K562 (cell line): ENCODE results near the gene PITX2. TPM values are rescaled to one million over a fixed set of nuclear protein-coding genes. Genes with fewer than 3 reads are reported as not detected.

Experiments
- ATAC-seq: fragments of 200-7000 bp; cut with Tn5 transposase; 3 replicates; pipeline ENCODE4 v1.9.1; 2020; ENCODE audit warnings: moderate library complexity
- BruUV-seq: library from RNA; stranded (reverse); fragments of 400-500 nt; replicated peaks from 2 replicates; lab custom pipeline; 2021; lab: Mats Ljungman, UMichigan
- CTCF ChIA-PET: fragments of 300-600 bp; formaldehyde crosslinking; extraction: SDS; loops from one replicate; lab custom pipeline; 2021; ENCODE audit warnings: low intra/inter-chr PET ratio; lab: Yijun Ruan, JAX
- POLR2A ChIA-PET: fragments of 300-600, 350-650 bp; sonication (Branson Sonifier 250); formaldehyde crosslinking; extraction: SDS; loops from one replicate; lab custom pipeline; 2021; ENCODE audit warnings: antibody characterized with exemption, inconsistent platforms; lab: Yijun Ruan, JAX
- DNase-seq, 4 experiments: peaks; one replicate each; pipeline versions ENCODE4 v3.0.0 to v3.0.0-alpha.2; 2011 to 2018; ENCODE audit warnings: low spot score in 3 of 4, mixed read lengths in 3 of 4; ENCODE audit errors: extremely low read depth in 1 of 4
- FAIRE-seq: peaks from 2 replicates; lab custom pipeline; 2011; peaks lifted over from hg19 to GRCh38; lab: Jason Lieb, UNC
- H2AFZ ChIP-seq: 2 replicates; pipeline ENCODE4 v1.6.0; 2011; ENCODE audit warnings: low read depth, low read length, control low read depth, inconsistent platforms
- H3K27ac ChIP-seq: fragments of 200-600 bp; 3 replicates; pipeline ENCODE4 v1.8.0; 2011; ENCODE audit warnings: low read depth, mild to moderate bottlenecking, control low read depth, inconsistent platforms, low read length, moderate library complexity, mixed read lengths; ENCODE audit errors: extremely low read depth
- H3K27me3 ChIP-seq, 2 experiments: fragments of 300-600 bp in 1 of 2; 2 replicates in 1 of 2; 3 replicates in 1 of 2; pipeline versions ENCODE4 v1.6.0 to v1.8.0; 2011; ENCODE audit warnings: inconsistent platforms in 2 of 2, low read length in 2 of 2, mild to moderate bottlenecking in 1 of 2, mixed read lengths in 1 of 2, moderate library complexity in 1 of 2; ENCODE audit not compliant: control insufficient read depth in 2 of 2, insufficient read depth in 2 of 2
- H3K36me3 ChIP-seq: fragments of 300-600 bp; 3 replicates; pipeline ENCODE4 v1.8.0; 2011; ENCODE audit warnings: mild to moderate bottlenecking, low read length, inconsistent platforms; ENCODE audit not compliant: control insufficient read depth, insufficient read depth
- H3K4me1 ChIP-seq, 2 experiments: fragments of 200-600 bp in 1 of 2; replicated peaks in 1 of 2; 2 replicates in 1 of 2; 3 replicates in 1 of 2; pipeline versions ENCODE4 v1.5.1 to v1.8.0; 2011; ENCODE audit warnings: inconsistent platforms in 2 of 2, low read length in 2 of 2, mild to moderate bottlenecking in 1 of 2, mixed read lengths in 1 of 2, moderate library complexity in 1 of 2; ENCODE audit not compliant: control insufficient read depth in 2 of 2, insufficient read depth in 2 of 2
- H3K4me2 ChIP-seq: 2 replicates; pipeline ENCODE4 v1.6.1; 2011; ENCODE audit warnings: low read length, control low read depth, inconsistent platforms, mixed read lengths; ENCODE audit not compliant: insufficient read depth
- H3K4me3 ChIP-seq: fragments of 200-600 bp; sonication (generic), shearing (Covaris generic); 2 replicates; pipeline ENCODE4 v1.5.1; 2016; ENCODE audit warnings: control low read depth, inconsistent platforms
- H3K79me2 ChIP-seq: fragments of 200-600 bp; 3 replicates; pipeline ENCODE4 v1.8.0; 2011; ENCODE audit warnings: low read length, inconsistent platforms; ENCODE audit not compliant: control insufficient read depth, insufficient read depth
- H3K9ac ChIP-seq, 2 experiments: 2 replicates each; pipeline versions ENCODE4 v1.6.0 to v1.6.1; 2011; ENCODE audit warnings: low read depth in 2 of 2, low read length in 2 of 2, control low read depth in 1 of 2, inconsistent platforms in 1 of 2, mild to moderate bottlenecking in 1 of 2, mixed read lengths in 1 of 2; ENCODE audit not compliant: insufficient read depth in 1 of 2
- H3K9me1 ChIP-seq: one replicate; pipeline ENCODE4 v1.6.0; 2011; ENCODE audit warnings: inconsistent platforms, mild to moderate bottlenecking, low read length, moderate library complexity; ENCODE audit not compliant: control insufficient read depth, insufficient read depth
- H3K9me3 ChIP-seq: replicated peaks from 2 replicates; pipeline ENCODE4 v1.5.1; 2011; ENCODE audit warnings: low read depth, low read length, inconsistent platforms; ENCODE audit not compliant: control insufficient read depth, insufficient read depth
- H4K20me1 ChIP-seq: replicated peaks from 2 replicates; pipeline ENCODE4 v1.6.1; 2011; ENCODE audit warnings: low read length, inconsistent platforms, mixed read lengths; ENCODE audit not compliant: control insufficient read depth, insufficient read depth
- CREB5 ChIP-seq: fragments of 250-450 bp; sonication (Bioruptor Pico); IDR thresholded peaks from 2 replicates; pipeline ENCODE4 v1.5.0; 2020; ENCODE audit warnings: mild to moderate bottlenecking
- E2F6 ChIP-seq, 2 experiments: IDR thresholded peaks; 2 replicates each; pipeline ENCODE4 v1.6.1; 2011; ENCODE audit warnings: borderline replicate concordance in 1 of 2, control low read depth in 1 of 2, low read depth in 1 of 2, low read length in 1 of 2, mild to moderate bottlenecking in 1 of 2, mixed read lengths in 1 of 2, moderate library complexity in 1 of 2; ENCODE audit not compliant: insufficient read depth in 1 of 2, insufficient read length in 1 of 2, poor library complexity in 1 of 2, severe bottlenecking in 1 of 2; ENCODE audit errors: extremely low read depth in 1 of 2
- MCM2 ChIP-seq: fragments of 450-650 bp; IDR thresholded peaks from 2 replicates; pipeline ENCODE4 v1.6.1; 2017; ENCODE audit warnings: low read depth, mild to moderate bottlenecking
- RBM15 ChIP-seq: fragments of 200-400 bp; formaldehyde crosslinking; IDR thresholded peaks from 2 replicates; pipeline ENCODE4 v1.6.1; 2018; ENCODE audit warnings: mild to moderate bottlenecking, low read length, moderate library complexity; ENCODE audit not compliant: insufficient read depth
- TAL1 ChIP-seq: fragments of 450-650 bp; IDR thresholded peaks from 2 replicates; pipeline ENCODE4 v1.6.1; 2016; ENCODE audit warnings: mild to moderate bottlenecking
- UBTF ChIP-seq, 2 experiments: IDR thresholded peaks; 2 replicates each; pipeline ENCODE4 v1.6.1; 2012; ENCODE audit warnings: improper control_type of control experiment in 2 of 2, low read depth in 2 of 2, low read length in 2 of 2, borderline replicate concordance in 1 of 2
- ZFPM2 ChIP-seq: fragments of 250-450 bp; sonication (Bioruptor Pico); IDR thresholded peaks from 2 replicates; pipeline ENCODE4 v1.5.1; 2022; ENCODE audit warnings: mild to moderate bottlenecking
- ZNF121 ChIP-seq: sonication (generic); formaldehyde crosslinking; conservative IDR thresholded peaks from 2 replicates; pipeline ENCODE4 v1.8.0; 2022; ENCODE audit warnings: missing genetic modification reagents
- ZNF175 ChIP-seq: fragments of 200-800 bp; sonication (Bioruptor generic); IDR thresholded peaks from 2 replicates; pipeline ENCODE4 v1.6.1; 2016; ENCODE audit warnings: low read depth, mild to moderate bottlenecking, missing genetic modification characterization, missing compliant biosample characterization
- ZNF280A ChIP-seq: fragments of 450-650 bp; IDR thresholded peaks from 2 replicates; pipeline ENCODE4 v1.6.1; 2018; ENCODE audit warnings: mild to moderate bottlenecking, low read depth; ENCODE audit not compliant: partially characterized antibody
- ZNF408 ChIP-seq: fragments of 250-450 bp; sonication (Bioruptor Pico); IDR thresholded peaks from 2 replicates; pipeline ENCODE4 v1.4.0; 2020; ENCODE audit warnings: low read depth, mild to moderate bottlenecking, moderate library complexity
- ZNF511 ChIP-seq: sonication (generic); formaldehyde crosslinking; IDR thresholded peaks from 2 replicates; pipeline ENCODE4 v1.8.0; 2022; ENCODE audit warnings: mild to moderate bottlenecking, missing genetic modification reagents
- ZNF561 ChIP-seq: fragments of 450-650 bp; formaldehyde crosslinking; conservative IDR thresholded peaks from 2 replicates; pipeline ENCODE4 v1.4.0; 2020; ENCODE audit warnings: mild to moderate bottlenecking, moderate library complexity
- ZNF584 ChIP-seq: fragments of 200-800 bp; sonication (Bioruptor generic); IDR thresholded peaks from 2 replicates; pipeline ENCODE4 v1.6.1; 2016; ENCODE audit warnings: low read depth, mild to moderate bottlenecking, missing genetic modification characterization, missing compliant biosample characterization
- WGBS: fragments of 100-300 bp; shearing (Covaris generic); methylation state at CpG from one replicate; pipeline ENCODE4 v1.1.6; 2016; ENCODE audit warnings: low coverage, mixed read lengths; ENCODE audit not compliant: insufficient coverage; ENCODE audit errors: missing lambda C conversion rate; 5-methylcytosine and 5-hydroxymethylcytosine counted together
- in situ Hi-C: fragments of 300-500 bp; cut with MboI; formaldehyde crosslinking; loops from 4 replicates; pipeline ENCODE4 v1.15.0; 2018; ENCODE audit warnings: inconsistent platforms, mixed read lengths
- intact Hi-C: fragments of 100-400 bp; cut with micrococcal nuclease; formaldehyde crosslinking; loops from 2 replicates; pipeline ENCODE4 v1.14.2; 2022
- polyA plus RNA-seq, 8 experiments: library from polyadenylated mRNA; depleted of rRNA in 4 of 8; stranded (reverse) in 5 of 8; unstranded in 3 of 8; fragments of >200 nt; fragmentation: Nextera tagmentation in 2 of 8; fragmentation: Illumina TruSeq in 1 of 8; extraction: Ambion mirVana in 2 of 8; extraction: Trizol in 1 of 8; gene quantifications; 2 replicates each; pipeline versions ENCODE4 v1.2.1 to v1.2.3, GENCODE V29; 2011 to 2014; ENCODE audit warnings: inconsistent platforms in 1 of 8, missing spikeins in 1 of 8
- total RNA-seq, 7 experiments: library from RNA; depleted of rRNA in 6 of 7; stranded (reverse); fragments of >200 nt in 6 of 7; fragmentation: Illumina TruSeq in 2 of 7; extraction: Trizol in 2 of 7; gene quantifications; 2 replicates each; pipeline versions ENCODE4 v1.2.1 to v1.2.3, GENCODE V29; 2011 to 2021; ENCODE audit warnings: low replicate concordance in 1 of 7

The PITX2 gene
- total and polyA plus RNA-seq, 9 of the 15 experiments (the other 6 are each of a cell fraction or from before 2014, with no cell fraction given): 0.08 TPM; not detected in 8

GRCh38 chr4:110637408-110638088 is 14.7 kb upstream of the PITX2 start:
- intact Hi-C loops (no loop called here), in situ Hi-C loops (no loop called here)
- FAIRE-seq (no peak), DNase-seq (no peak), ATAC-seq (no peak; the same call in 2 of the 3 replicates)
- Histone ChIP-seq H3K9me1 (no peaks in the 10 kb centered on the region), H3K27ac (no peak overlapping the region), H3K36me3 (no peaks in the 10 kb centered on the region), H4K20me1 (no peaks in the 10 kb centered on the region; the same call in 1 of the 2 replicates), H3K4me1 (peaks cover 0 to 13% of the 10 kb centered on the region in 2 experiments; a peak in 1 of 5 replicates), H3K9ac (no peak overlapping the region), H3K4me2 (no peak overlapping the region), H3K27me3 (peaks cover 45 to 52% of the 10 kb centered on the region in 2 experiments), H3K4me3 (no peak overlapping the region), H3K79me2 (no peaks in the 10 kb centered on the region), H3K9me3 (no peaks in the 10 kb centered on the region), H2AFZ (no peak overlapping the region)
- CTCF ChIA-PET: no interaction called here
- 3% methylated on average over 30 of the region's 35 CpGs for WGBS
- no TSS peak for BruUV-seq
- POLR2A ChIA-PET: no interaction called here
- TF ChIP-seq ZNF511: no peak
- no peak for TF ChIP-seq ZNF584
- no peak for TF ChIP-seq MCM2
- no peak for TF ChIP-seq E2F6 (IDR thresholded peaks at IDR 0.05; ENCODE audit: borderline replicate concordance in 1 of 2, extremely low read depth in 1 of 2, insufficient read depth in 1 of 2, insufficient read length in 1 of 2, low read depth in 1 of 2, low read length in 1 of 2, poor library complexity in 1 of 2, severe bottlenecking in 1 of 2)
- TF ChIP-seq UBTF (IDR thresholded peaks at IDR 0.05; ENCODE audit: borderline replicate concordance in 1 of 2, low read depth in 2 of 2, low read length in 2 of 2): no peak
- no peak for TF ChIP-seq ZNF280A
- no peak for TF ChIP-seq RBM15
- no peak for TF ChIP-seq ZNF561 (CRISPR knock-in tag)
- no peak for TF ChIP-seq ZNF175
- TF ChIP-seq CREB5 (CRISPR knock-in tag): no peak
- no peak for TF ChIP-seq ZFPM2 (CRISPR knock-in tag)
- no peak for TF ChIP-seq ZNF121
- TF ChIP-seq TAL1: no peak
- TF ChIP-seq ZNF408: no peak
